Stimulated activated CD4-positive, alpha-beta T cell treated with anti-CD3 and anti-CD28 coated beads, Interleukin-15, amount 100 ng/mL, for 48 hours (primary cell): ENCODE data around the gene OR10A2.
"Not testable (repeated sequence)": the region's sequence is repeated elsewhere in the genome, so short reads cannot be mapped to it uniquely, and the experiment has no call there.

Experiments
- DNase-seq, 2 donors: peaks; one replicate each; pipeline ENCODE4 v3.0.0-alpha.2; 2020; ENCODE audit warnings: low read depth in 2 of 2

Gene OR10A2

DNA sequence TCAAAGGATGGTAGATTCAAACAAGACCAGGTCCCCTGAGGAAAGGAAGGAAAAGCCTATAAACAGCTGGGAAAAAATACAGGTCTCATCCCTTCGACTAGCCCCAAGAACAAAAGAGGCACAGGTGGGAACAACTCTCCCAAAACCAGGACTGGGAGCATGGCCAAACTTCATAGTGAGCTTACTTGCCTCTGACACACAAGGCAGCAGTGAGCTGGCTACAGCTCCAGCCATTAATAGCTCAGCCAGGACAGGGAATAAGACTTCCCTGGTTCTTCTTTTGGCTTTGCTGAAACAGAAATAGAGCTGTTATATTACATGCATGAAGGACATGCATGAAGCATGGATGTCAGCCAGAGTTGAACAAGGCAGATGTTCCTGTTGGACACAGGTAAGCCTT lies at the start of gene OR10A2:
TSS of gene OR10A2 (plus strand) at position 97 of the 400 bp plus-strand sequence. CDS start 6,698 bp downstream, outside the sequence.
- no peak for DNase-seq

GRCh38 chr11:6813656-6814055 lies 49.2 kb upstream of the OR10A2 start:
- no peak for DNase-seq

DNA sequence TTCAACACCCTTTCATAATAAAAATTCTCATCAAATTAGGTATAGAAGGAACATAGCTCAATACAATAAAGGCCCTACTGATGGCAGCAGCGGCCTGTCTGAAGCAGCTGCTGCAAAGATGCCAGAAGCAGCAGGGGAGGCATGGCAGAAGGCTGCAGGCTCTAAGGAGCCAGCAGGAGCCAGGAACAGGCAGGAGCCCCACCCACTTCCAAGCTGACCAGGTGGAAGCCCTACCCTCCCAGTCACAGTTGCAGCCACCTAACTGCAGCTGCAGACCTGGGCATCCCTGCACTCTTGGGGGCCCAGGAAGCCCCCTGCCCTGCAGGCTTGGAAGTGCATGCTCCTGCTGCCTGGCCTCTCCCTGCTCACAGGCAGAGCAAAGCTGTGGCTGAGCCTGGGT lies 45.2 kb upstream of the OR10A2 start:
- DNase-seq: no peak

DNA sequence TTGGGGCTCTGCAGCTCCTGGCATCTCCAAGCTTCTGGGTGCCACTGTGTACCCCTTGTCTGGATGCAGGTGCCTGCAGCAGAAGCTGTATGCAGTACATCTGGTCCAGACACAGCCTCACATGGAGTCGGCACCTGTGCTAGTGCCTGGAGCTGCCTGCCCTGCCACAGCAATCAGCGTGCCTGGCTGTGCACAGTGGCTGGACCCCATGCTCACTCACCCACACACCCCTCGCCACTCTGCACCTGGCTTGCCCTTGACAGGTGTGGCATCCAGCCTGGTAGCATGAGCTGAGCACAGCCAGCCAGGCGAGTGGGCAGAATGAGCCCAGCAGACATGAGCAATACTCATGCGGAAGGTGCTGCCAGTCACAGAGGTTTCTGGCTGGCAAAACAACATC lies 43.9 kb upstream of the OR10A2 start:
- no peak for DNase-seq

- no peak for DNase-seq
These were observed 38.6 kb upstream of the OR10A2 start for GRCh38 chr11:6824136-6824823.

GRCh38 chr11:6825231-6825744 lies 37.6 kb upstream of the OR10A2 start:
- no peak for DNase-seq

- DNase-seq: no peak
These were observed 34.8 kb upstream of the OR10A2 start for GRCh38 chr11:6828103-6828502.

GRCh38 chr11:6833356-6833755 lies 29.5 kb upstream of the OR10A2 start:
- DNase-seq: no peak

GRCh38 chr11:6834021-6834420 lies 28.8 kb upstream of the OR10A2 start:
- DNase-seq: no peak

DNA sequence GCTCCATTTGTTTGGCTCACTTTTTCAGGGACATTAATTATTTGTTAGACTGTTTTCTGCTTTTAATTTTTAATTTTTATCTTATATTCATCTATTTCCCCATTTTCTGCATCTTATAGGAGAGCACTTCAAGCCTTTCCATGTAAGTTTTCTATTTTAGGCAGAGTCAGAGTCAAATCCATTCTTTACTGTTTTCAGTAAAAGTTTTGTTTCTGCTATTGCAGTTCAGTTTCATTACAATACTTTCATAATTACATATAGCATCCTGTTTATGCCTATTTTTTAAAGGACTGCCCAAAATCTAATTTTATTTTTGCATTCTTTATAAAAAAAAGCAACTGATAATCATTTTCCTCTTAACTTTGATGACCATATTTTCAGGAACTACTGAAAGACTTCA lies 21.2 kb upstream of the OR10A2 start:
- DNase-seq: no peak

DNA sequence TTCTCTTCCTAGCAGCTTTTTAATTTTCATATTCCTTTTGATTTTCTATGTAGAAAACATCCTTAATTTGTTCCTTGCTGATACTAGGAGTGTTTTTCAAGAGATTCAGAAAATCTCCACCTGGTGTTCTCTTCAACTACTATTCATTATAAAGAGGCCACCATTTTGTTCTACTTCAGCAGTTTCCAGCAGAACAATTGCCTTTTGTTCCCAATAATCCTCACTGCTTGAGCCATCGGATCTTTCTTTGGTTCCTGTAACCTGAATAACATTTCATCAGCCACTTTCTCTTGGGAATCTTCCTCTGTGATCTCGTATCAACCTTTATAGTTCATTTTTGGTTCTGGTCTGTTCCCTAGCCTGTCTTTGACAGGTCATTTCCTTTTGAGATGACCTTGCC lies 19.2 kb upstream of the OR10A2 start:
- DNase-seq: no peak

GRCh38 chr11:6844356-6844755 lies 18.5 kb upstream of the OR10A2 start:
- no peak for DNase-seq

- no peak for DNase-seq
These were observed 17.5 kb upstream of the OR10A2 start, which contains the start of gene OR10A5 for GRCh38 chr11:6845383-6845782. OR10A5 (plus strand) TSS chr11:6845683; CDS start chr11:6845683, 0 bp downstream.

DNA sequence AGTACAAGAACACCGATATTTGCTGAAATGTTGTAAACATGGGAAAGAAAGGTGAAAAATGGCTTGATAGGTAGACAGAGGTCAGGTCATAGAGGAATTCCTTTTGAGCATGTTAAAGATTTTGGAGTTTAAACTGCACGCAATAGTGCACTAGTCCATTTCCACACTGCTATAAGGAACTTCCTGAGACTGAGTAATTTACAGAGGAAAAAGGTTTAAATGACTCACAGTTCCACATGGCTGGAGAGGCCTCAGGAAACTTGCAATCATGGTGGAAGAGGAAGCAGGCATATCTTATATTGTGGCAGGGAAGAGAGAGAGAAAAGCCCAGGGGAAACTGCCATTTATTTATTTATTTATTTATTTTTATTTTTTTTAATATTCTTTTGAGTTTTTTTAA lies 12.3 kb upstream of the OR10A2 start:
- DNase-seq: no peak

GRCh38 chr11:6854801-6855200 lies 8.1 kb upstream of the OR10A2 start:
- DNase-seq: not testable (repeated sequence)

GRCh38 chr11:6855971-6856541 lies 6.8 kb upstream of the OR10A2 start:
- no peak for DNase-seq

- no peak for DNase-seq
These were observed 6.0 kb upstream of the OR10A2 start for GRCh38 chr11:6856871-6857270.

GRCh38 chr11:6864438-6864837 lies 1.6 kb downstream of the OR10A2 start:
- DNase-seq: no peak

DNA sequence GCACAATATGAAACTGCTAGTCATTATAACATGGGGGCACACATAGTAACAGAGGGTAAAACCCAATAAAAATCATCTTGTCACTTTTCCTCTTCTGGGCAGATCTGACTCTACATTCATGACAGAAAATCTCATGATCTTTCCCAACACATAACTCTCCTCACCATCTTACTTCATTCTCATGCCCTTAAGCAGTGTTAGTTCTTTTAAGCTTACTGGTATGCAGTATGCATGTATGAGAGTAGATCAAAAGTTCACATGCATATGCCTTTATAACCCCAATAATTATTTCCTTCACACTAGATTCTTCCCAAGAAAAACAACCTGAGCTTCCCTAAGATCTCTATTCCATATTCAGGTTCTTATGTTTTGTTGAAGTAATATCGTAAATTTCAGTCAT lies 8.4 kb downstream of the OR10A2 start:
- no peak for DNase-seq

DNA sequence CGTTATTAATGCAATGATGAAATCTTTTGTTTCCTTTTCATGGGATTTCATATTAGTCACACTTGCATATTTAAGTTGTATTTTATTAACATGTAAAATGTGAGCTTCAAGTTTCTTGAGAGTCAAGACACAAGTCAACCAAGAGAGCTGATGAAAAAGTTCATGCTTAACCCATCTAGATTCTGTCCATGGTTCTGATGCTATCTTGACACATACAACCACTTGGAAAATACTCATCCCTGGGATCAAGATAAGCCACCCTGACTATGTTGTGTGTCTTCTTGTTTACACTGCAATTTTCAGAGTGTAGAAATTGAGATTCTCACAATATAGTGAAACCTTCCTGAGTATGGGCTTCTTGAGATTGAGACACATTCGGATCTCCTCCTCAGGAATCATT lies 12.9 kb downstream of the OR10A2 start:
- DNase-seq: no peak

DNA sequence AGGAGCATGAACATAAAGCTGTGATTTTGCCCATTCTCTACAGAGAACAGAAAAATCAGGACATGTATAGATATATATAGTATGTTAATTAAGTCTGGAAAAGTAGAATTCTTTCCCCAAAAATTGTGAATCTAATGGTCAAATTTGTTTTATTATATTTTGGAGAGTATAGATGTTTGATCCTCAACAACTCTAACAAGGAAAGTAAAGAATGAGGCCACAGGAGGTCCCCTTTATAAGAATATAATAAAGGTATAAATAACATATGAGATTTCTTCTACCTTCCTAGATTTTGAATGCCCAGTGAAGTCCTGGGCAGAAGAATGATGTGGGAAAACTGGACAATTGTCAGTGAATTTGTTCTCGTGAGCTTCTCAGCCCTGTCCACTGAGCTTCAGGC lies 13.5 kb downstream of the OR10A2 start, which contains the start of gene OR10A4:
TSS of gene OR10A4 (plus strand) at position 301 of the 400 bp plus-strand sequence. CDS start at position 324, 23 bp downstream.
- DNase-seq: no peak

GRCh38 chr11:6876914-6877313 lies 14.1 kb downstream of the OR10A2 start:
- no peak for DNase-seq

DNA sequence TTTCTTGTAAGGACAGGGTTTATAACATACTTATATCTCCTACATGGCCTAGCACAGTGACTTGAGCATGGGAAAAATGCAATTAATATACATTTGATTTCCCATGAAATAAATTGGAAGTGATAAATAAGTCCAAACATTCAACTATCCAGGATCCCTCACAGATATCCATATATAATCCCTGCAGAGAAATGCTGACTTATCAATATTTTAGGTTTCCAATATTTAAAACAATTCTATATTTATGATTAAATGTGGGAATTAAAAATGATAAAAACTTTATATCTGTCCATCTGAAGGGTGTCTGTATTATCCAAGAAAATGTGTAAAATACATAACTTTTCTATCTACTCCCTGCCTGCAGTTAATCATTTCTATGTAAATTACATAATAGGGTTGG lies 19.9 kb downstream of the OR10A2 start:
- no peak for DNase-seq
